H1 (cell line): ENCODE measurements around the gene HMGN1. TPM values are rescaled to one million over a fixed set of nuclear protein-coding genes. Genes with fewer than 3 reads are reported as not detected.

ENCODE experiments used
- CTCF ChIA-PET: fragments of 300-600 bp; sonication (Branson Sonifier 250); formaldehyde crosslinking; loops from one replicate; lab custom pipeline; 2021; ENCODE audit not compliant: partially characterized antibody; lab: Charles Lee
- POLR2A ChIA-PET: fragments of 300-600 bp; sonication (Branson Sonifier 250); formaldehyde crosslinking; loops from one replicate; lab custom pipeline; 2021; ENCODE audit warnings: inconsistent platforms; ENCODE audit not compliant: partially characterized antibody; lab: Charles Lee
- DNase-seq, 2 experiments: peaks; one replicate each; pipeline versions ENCODE4 v3.0.0 to v3.0.0-alpha.2; 2010 to 2022; ENCODE audit warnings: low spot score in 2 of 2, low read depth in 1 of 2, mixed read lengths in 1 of 2
- FAIRE-seq: peaks from 2 replicates; lab custom pipeline; 2011; peaks lifted over from hg19 to GRCh38; lab: Jason Lieb, UNC
- H2AFZ ChIP-seq: 2 replicates; pipeline ENCODE4 v1.8.1; 2012; ENCODE audit warnings: low read length, inconsistent platforms
- H2AK5ac ChIP-seq: 2 replicates; pipeline ENCODE4 v1.6.1; 2013; ENCODE audit warnings: low read depth, low read length
- H2BK120ac ChIP-seq: replicated peaks from 2 replicates; pipeline ENCODE3; 2013; ENCODE audit warnings: low read depth, low read length, inconsistent platforms
- H2BK12ac ChIP-seq: 2 replicates; pipeline ENCODE4 v1.6.1; 2013; ENCODE audit warnings: low read depth, low read length
- H2BK15ac ChIP-seq: 2 replicates; pipeline ENCODE4 v1.6.1; 2013; ENCODE audit warnings: low read length
- H2BK20ac ChIP-seq: 2 replicates; pipeline ENCODE4 v1.6.1; 2013; ENCODE audit warnings: low read length
- H2BK5ac ChIP-seq: 2 replicates; pipeline ENCODE4 v1.6.1; 2013; ENCODE audit warnings: low read depth, low read length
- H3K14ac ChIP-seq: 2 replicates; pipeline ENCODE4 v1.6.1; 2013; ENCODE audit warnings: inconsistent platforms; ENCODE audit not compliant: insufficient read length
- H3K18ac ChIP-seq: 2 replicates; pipeline ENCODE4 v1.6.1; 2013; ENCODE audit warnings: low read length; ENCODE audit errors: extremely low read depth
- H3K23ac ChIP-seq: 2 replicates; pipeline ENCODE4 v1.6.1; 2013; ENCODE audit warnings: inconsistent platforms; ENCODE audit not compliant: insufficient read length
- H3K23me2 ChIP-seq: 2 replicates; pipeline ENCODE4 v1.6.1; 2013; ENCODE audit warnings: low read depth, low read length
- H3K27ac ChIP-seq: 2 replicates; pipeline ENCODE4 v1.6.1; 2011; ENCODE audit warnings: low read depth, low read length, inconsistent platforms
- H3K27me3 ChIP-seq, 4 experiments: replicated peaks in 1 of 4; 1 replicate in 1 of 4; 2 replicates in 3 of 4; pipeline versions ENCODE4 v1.6.1 to v1.8.1; 2011 to 2013; ENCODE audit warnings: low read length in 3 of 4, mild to moderate bottlenecking in 3 of 4, inconsistent platforms in 2 of 4, mixed read lengths in 2 of 4, moderate library complexity in 1 of 4; ENCODE audit not compliant: control insufficient read depth in 3 of 4, insufficient read depth in 3 of 4; ENCODE audit errors: extremely low read depth in 1 of 4
- H3K36me3 ChIP-seq, 4 experiments: 2 replicates each; pipeline versions ENCODE4 v1.6.1 to v1.8.1; 2011 to 2013; ENCODE audit warnings: mild to moderate bottlenecking in 4 of 4, low read length in 3 of 4, moderate library complexity in 2 of 4, control low read depth in 1 of 4, inconsistent platforms in 1 of 4; ENCODE audit not compliant: insufficient read depth in 4 of 4, control insufficient read depth in 2 of 4
- H3K4ac ChIP-seq: replicated peaks from 2 replicates; pipeline ENCODE3; 2013; ENCODE audit warnings: low read length, low read depth, mixed read lengths, inconsistent platforms; ENCODE audit not compliant: insufficient read length
- H3K4me1 ChIP-seq, 4 experiments: replicated peaks in 1 of 4; 1 replicate in 1 of 4; 2 replicates in 3 of 4; pipeline versions ENCODE4 v1.6.1 to v1.8.1; 2011 to 2013; ENCODE audit warnings: low read length in 3 of 4, inconsistent platforms in 2 of 4, mixed read lengths in 1 of 4; ENCODE audit not compliant: insufficient read depth in 4 of 4, control insufficient read depth in 3 of 4
- H3K4me2 ChIP-seq, 2 experiments: 2 replicates each; pipeline versions ENCODE4 v1.6.1 to v1.8.1; 2011 to 2013; ENCODE audit warnings: low read depth in 2 of 2, low read length in 2 of 2, control low read depth in 1 of 2, inconsistent platforms in 1 of 2, mild to moderate bottlenecking in 1 of 2; ENCODE audit not compliant: insufficient read depth in 1 of 2
- H3K4me3 ChIP-seq, 4 experiments: fragments of 200-600, 300-600 bp in 1 of 4; sonication (generic), shearing (Covaris generic), sonication (Bioruptor Twin) in 1 of 4; 2 replicates each; pipeline versions ENCODE4 v1.5.1 to v1.8.1; 2011 to 2016; ENCODE audit warnings: low read length in 4 of 4, low read depth in 3 of 4, control low read depth in 2 of 4, inconsistent platforms in 2 of 4, mild to moderate bottlenecking in 2 of 4, mixed read lengths in 1 of 4, moderate library complexity in 1 of 4; ENCODE audit not compliant: insufficient read depth in 2 of 4; ENCODE audit errors: extremely low read depth in 1 of 4
- H3K56ac ChIP-seq: replicated peaks from 2 replicates; pipeline ENCODE3; 2013; ENCODE audit warnings: low read depth, mild to moderate bottlenecking, mixed read lengths, low read length, inconsistent platforms; ENCODE audit not compliant: insufficient read length
- H3K79me1 ChIP-seq: 2 replicates; pipeline ENCODE4 v1.6.1; 2013; ENCODE audit warnings: low read depth, low read length, control low read depth
- H3K79me2 ChIP-seq, 2 experiments: 2 replicates each; pipeline versions ENCODE4 v1.6.1 to v1.8.1; 2012 to 2013; ENCODE audit warnings: low read length in 2 of 2, mild to moderate bottlenecking in 2 of 2, inconsistent platforms in 1 of 2; ENCODE audit not compliant: insufficient read depth in 2 of 2, control insufficient read depth in 1 of 2
- H3K9ac ChIP-seq, 4 experiments: replicated peaks in 1 of 4; 1 replicate in 1 of 4; 2 replicates in 3 of 4; pipeline versions ENCODE4 v1.6.1 to v1.8.1; 2011 to 2013; ENCODE audit warnings: low read depth in 3 of 4, low read length in 3 of 4, control low read depth in 2 of 4, mild to moderate bottlenecking in 2 of 4, moderate library complexity in 2 of 4, inconsistent platforms in 1 of 4; ENCODE audit errors: extremely low read depth in 1 of 4
- H3K9me3 ChIP-seq, 2 experiments: 2 replicates each; pipeline versions ENCODE4 v1.6.1 to v1.8.1; 2012 to 2013; ENCODE audit warnings: mild to moderate bottlenecking in 2 of 2, moderate library complexity in 2 of 2, control low read depth in 1 of 2, inconsistent platforms in 1 of 2, low read depth in 1 of 2, low read length in 1 of 2, mixed read lengths in 1 of 2; ENCODE audit not compliant: insufficient read depth in 2 of 2
- H4K20me1 ChIP-seq, 2 experiments: replicated peaks in 1 of 2; 2 replicates each; pipeline versions ENCODE3 to v1.8.1; 2011 to 2013; ENCODE audit warnings: inconsistent platforms in 2 of 2, low read length in 2 of 2, mild to moderate bottlenecking in 1 of 2; ENCODE audit not compliant: insufficient read depth in 2 of 2, control insufficient read depth in 1 of 2
- H4K5ac ChIP-seq: 2 replicates; pipeline ENCODE4 v1.6.1; 2013; ENCODE audit warnings: low read length, low read depth, mixed read lengths, inconsistent platforms; ENCODE audit not compliant: insufficient read length
- H4K8ac ChIP-seq: 2 replicates; pipeline ENCODE4 v1.8.0; 2013; ENCODE audit warnings: mild to moderate bottlenecking, moderate library complexity, low read length, inconsistent platforms; ENCODE audit not compliant: insufficient read depth; ENCODE audit errors: extremely low read depth
- H4K91ac ChIP-seq: replicated peaks from 2 replicates; pipeline ENCODE3; 2013; ENCODE audit warnings: low read length, mixed read lengths, inconsistent platforms; ENCODE audit not compliant: insufficient read length
- CBX5 ChIP-seq: fragments of 300-800, 300-1000 bp; sonication (generic); IDR thresholded peaks from 2 replicates; pipeline ENCODE4 v1.7.1; 2016; ENCODE audit warnings: antibody characterized with exemption, low read length, low read depth
- CEBPB ChIP-seq: IDR thresholded peaks from 2 replicates; pipeline ENCODE4 v1.6.1; 2012; ENCODE audit warnings: low read depth, low read length
- EP300 ChIP-seq, 2 experiments: IDR thresholded peaks; 1 replicate in 1 of 2; 2 replicates in 1 of 2; pipeline ENCODE4 v1.6.1; 2011 to 2012; ENCODE audit warnings: low read depth in 2 of 2, low read length in 2 of 2, mild to moderate bottlenecking in 2 of 2, borderline replicate concordance in 1 of 2, inconsistent platforms in 1 of 2, moderate library complexity in 1 of 2
- EZH2 ChIP-seq: fragments of 200-600 bp; sonication (generic); IDR thresholded peaks from 2 replicates; pipeline ENCODE4 v1.7.1; 2012; ENCODE audit warnings: low read depth, mild to moderate bottlenecking, moderate library complexity, low read length, inconsistent platforms; ENCODE audit not compliant: severe bottlenecking
- JUN ChIP-seq: IDR thresholded peaks from 2 replicates; pipeline ENCODE4 v1.6.1; 2011; ENCODE audit warnings: low read depth, mild to moderate bottlenecking, improper control_type of control experiment, low read length
- NRF1 ChIP-seq: IDR thresholded peaks from 2 replicates; pipeline ENCODE4 v1.6.1; 2011; ENCODE audit warnings: mild to moderate bottlenecking, low read depth, low read length, improper control_type of control experiment
- RFX5 ChIP-seq: IDR thresholded peaks from 2 replicates; pipeline ENCODE4 v1.6.1; 2011; ENCODE audit warnings: low read depth, low read length, improper control_type of control experiment, borderline replicate concordance
- SIX5 ChIP-seq: IDR thresholded peaks from 2 replicates; pipeline ENCODE4 v1.6.1; 2011; ENCODE audit warnings: mild to moderate bottlenecking, low read depth, low read length
- SP2 ChIP-seq: IDR thresholded peaks from 2 replicates; pipeline ENCODE4 v1.6.1; 2012; ENCODE audit warnings: mild to moderate bottlenecking, low read length, inconsistent platforms
- TAF7 ChIP-seq: optimal IDR thresholded peaks from 2 replicates; pipeline ENCODE3; 2011; ENCODE audit warnings: low read depth, mild to moderate bottlenecking, inconsistent platforms, low read length, moderate library complexity, borderline replicate concordance
- TCF12 ChIP-seq: IDR thresholded peaks from 2 replicates; pipeline ENCODE4 v1.6.1; 2011; ENCODE audit warnings: low read depth, mild to moderate bottlenecking, low read length
- WGBS, 2 experiments: shearing (Covaris generic) in 1 of 2; methylation state at CpG; one replicate each; pipeline versions ENCODE4 v1.1.6 to v1.1.7; 2013 to 2015; ENCODE audit warnings: low lambda C conversion rate in 2 of 2, mixed read lengths in 2 of 2, inconsistent platforms in 1 of 2, low coverage in 1 of 2, missing lambda C conversion rate in 1 of 2; ENCODE audit not compliant: insufficient replicate concordance in 2 of 2, insufficient coverage in 1 of 2, insufficient read length in 1 of 2; ENCODE audit errors: extremely low coverage in 1 of 2, missing lambda C conversion rate in 1 of 2; 5-methylcytosine and 5-hydroxymethylcytosine counted together
- polyA plus RNA-seq, 7 experiments: library from polyadenylated mRNA; depleted of rRNA in 3 of 7; stranded (reverse) in 5 of 7; unstranded in 2 of 7; fragments of >200 nt in 5 of 7; fragments of 200-250 nt in 2 of 7; gene quantifications; 1 replicate in 5 of 7; 2 replicates in 1 of 7; 4 replicates in 1 of 7; pipeline versions ENCODE4 v1.2.1 to v1.2.3, GENCODE V29; 2011 to 2013; ENCODE audit warnings: missing spikeins in 2 of 7, mixed read lengths in 2 of 7
- total RNA-seq: library from RNA; stranded (reverse); fragmentation: NEBNext Ultra II Directional; extraction: Animal tissue kit (Norgen Biotek cat#: 25700); gene quantifications from 2 replicates; pipeline ENCODE4 v1.2.1, GENCODE V29; 2021
- TF ChIP-seq, protein P1 (sequence below): IDR thresholded peaks from 2 replicates; pipeline ENCODE4 v1.6.1; 2012; ENCODE audit warnings: inconsistent platforms
- TF ChIP-seq, protein P2 (sequence below): IDR thresholded peaks from 2 replicates; pipeline ENCODE4 v1.6.1; 2011; ENCODE audit warnings: low read length, improper control_type of control experiment

Gene HMGN1
- total and polyA plus RNA-seq, 2 of the 8 experiments (the other 6 are each of a cell fraction or from before 2014, with no cell fraction given) = 279 to 505 TPM

DNA sequence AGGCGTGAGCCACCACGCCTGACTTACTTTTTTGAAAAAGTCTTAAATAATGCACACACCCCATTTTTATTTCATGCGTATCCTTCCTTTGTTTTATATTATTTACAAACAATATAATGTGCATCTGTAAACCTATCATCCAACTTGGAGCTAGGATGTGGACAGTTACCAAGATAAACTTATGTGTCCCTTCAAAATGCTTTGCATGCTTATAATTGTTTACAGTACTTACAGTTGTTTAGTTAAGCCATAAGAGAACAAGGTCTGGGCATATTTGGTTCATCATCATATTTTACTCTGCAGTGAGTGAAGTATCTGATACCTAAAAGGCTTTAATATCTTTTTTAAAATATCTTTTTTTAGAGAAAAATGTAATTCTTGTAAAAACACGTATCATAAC, 16.1 kb upstream of the HMGN1 start:
- no peak overlapping the region for H2AFZ ChIP-seq
- no peak overlapping the region for H2BK12ac ChIP-seq
- H3K23me2 ChIP-seq = no peaks in the 10 kb centered on the region
- no peak for FAIRE-seq
- POLR2A ChIA-PET = interaction anchor here (0.6 kb wide), 1 partner anchor 19 kb away, joined by 3 read pairs; no protein-coding TSS in a partner anchor
- CTCF ChIA-PET = interaction anchor here (1.0 to 3.2 kb wide), 2 partner anchors 9 to 12 kb away, joined by 5 to 12 read pairs; no protein-coding TSS in a partner anchor
- H2BK120ac ChIP-seq = no peak overlapping the region
- H3K18ac ChIP-seq = no peak overlapping the region
- H3K36me3 ChIP-seq = no peaks in the 10 kb centered on the region
- no peak overlapping the region for H3K23ac ChIP-seq
- H3K4ac ChIP-seq = no peak overlapping the region
- no peak overlapping the region for H3K27ac ChIP-seq
- no peaks in the 10 kb centered on the region for H3K4me1 ChIP-seq
- no peak overlapping the region for H3K4me2 ChIP-seq
- H4K5ac ChIP-seq = no peak overlapping the region
- H2AK5ac ChIP-seq = no peak overlapping the region
- H2BK5ac ChIP-seq = no peak overlapping the region
- no peak overlapping the region for H4K8ac ChIP-seq
- no peak overlapping the region for H3K56ac ChIP-seq
- no peaks in the 10 kb centered on the region for H4K20me1 ChIP-seq
- H2BK20ac ChIP-seq = no peak overlapping the region
- H4K91ac ChIP-seq = no peak overlapping the region
- H3K27me3 ChIP-seq = no peaks in the 10 kb centered on the region
- DNase-seq = no peak
- no peak overlapping the region for H3K9ac ChIP-seq
- no peaks in the 10 kb centered on the region for H3K79me2 ChIP-seq
- no peak overlapping the region for H3K14ac ChIP-seq
- H2BK15ac ChIP-seq = no peak overlapping the region
- no peaks in the 10 kb centered on the region for H3K79me1 ChIP-seq
- H3K9me3 ChIP-seq = no peaks in the 10 kb centered on the region
- WGBS, 2 experiments = 97% methylated on average over 4 of the region's 4 CpGs; no CpG with 5 or more reads in 1 of the 2 experiments
- no peak overlapping the region for H3K4me3 ChIP-seq
- no peak for TF ChIP-seq CEBPB
- TF ChIP-seq SP2 = no peak
- TF ChIP-seq TAF7 = no peak
- no peak for TF ChIP-seq EZH2
- TF ChIP-seq, protein P1, sequence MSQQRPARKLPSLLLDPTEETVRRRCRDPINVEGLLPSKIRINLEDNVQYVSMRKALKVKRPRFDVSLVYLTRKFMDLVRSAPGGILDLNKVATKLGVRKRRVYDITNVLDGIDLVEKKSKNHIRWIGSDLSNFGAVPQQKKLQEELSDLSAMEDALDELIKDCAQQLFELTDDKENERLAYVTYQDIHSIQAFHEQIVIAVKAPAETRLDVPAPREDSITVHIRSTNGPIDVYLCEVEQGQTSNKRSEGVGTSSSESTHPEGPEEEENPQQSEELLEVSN = no peak
- no peak for TF ChIP-seq SIX5
- TF ChIP-seq EP300 (IDR thresholded peaks at IDR 0.05; ENCODE audit: borderline replicate concordance in 1 of 2, low read depth in 2 of 2, low read length in 2 of 2) = no peak
- TF ChIP-seq, protein P2, sequence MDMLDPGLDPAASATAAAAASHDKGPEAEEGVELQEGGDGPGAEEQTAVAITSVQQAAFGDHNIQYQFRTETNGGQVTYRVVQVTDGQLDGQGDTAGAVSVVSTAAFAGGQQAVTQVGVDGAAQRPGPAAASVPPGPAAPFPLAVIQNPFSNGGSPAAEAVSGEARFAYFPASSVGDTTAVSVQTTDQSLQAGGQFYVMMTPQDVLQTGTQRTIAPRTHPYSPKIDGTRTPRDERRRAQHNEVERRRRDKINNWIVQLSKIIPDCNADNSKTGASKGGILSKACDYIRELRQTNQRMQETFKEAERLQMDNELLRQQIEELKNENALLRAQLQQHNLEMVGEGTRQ = no peak
- no peak for TF ChIP-seq JUN
- TF ChIP-seq CBX5 = no peak
- no peak for TF ChIP-seq RFX5
- no peak for TF ChIP-seq TCF12
- TF ChIP-seq NRF1 = no peak
